HCT116 (cell line): Measurements from ENCODE around the gene ABCA3. TPM values are rescaled to one million over a fixed set of nuclear protein-coding genes. Genes with fewer than 3 reads are reported as not detected.

Source experiments
- ATAC-seq: fragments of 200-7000 bp; cut with Tn5 transposase; 2 replicates; pipeline ENCODE4 v1.9.1; 2020; ENCODE audit warnings: mild to moderate bottlenecking, moderate library complexity
- BruUV-seq: library from RNA; stranded (reverse); fragments of 400-500 nt; replicated peaks from 2 replicates; lab custom pipeline; 2021; lab: Mats Ljungman, UMichigan
- CTCF ChIA-PET: fragments of 300-600 bp; sonication (Branson Sonifier 250); formaldehyde crosslinking; loops from one replicate; lab custom pipeline; 2021; ENCODE audit warnings: antibody characterized with exemption; lab: Charles Lee
- POLR2A ChIA-PET: fragments of 300-600, 350-600 bp; sonication (Branson Sonifier 250); formaldehyde crosslinking; loops from one replicate; lab custom pipeline; 2021; ENCODE audit warnings: antibody characterized with exemption; lab: Charles Lee
- RAD21 ChIA-PET, 2 experiments: fragments of 300-600 bp; sonication (Branson Sonifier 250); formaldehyde crosslinking; loops; one replicate each; lab custom pipeline; 2023; ENCODE audit warnings: low total read pairs in 2 of 2; ENCODE audit not compliant: uncharacterized antibody in 2 of 2, unreplicated experiment in 2 of 2, low non-redundant PET in 1 of 2; lab: Charles Lee
- DNase-seq: peaks from one replicate; pipeline ENCODE4 v3.0.0-alpha.2; 2010; ENCODE audit warnings: low read depth, low spot score
- H2AFZ ChIP-seq: fragments of 200-600 bp; shearing (Covaris generic), sonication (generic); 2 replicates; pipeline ENCODE4 v1.6.1; 2017; ENCODE audit warnings: low read depth, mixed run types, mixed read lengths, antibody characterized with exemption, low read length; ENCODE audit not compliant: poor library complexity, severe bottlenecking
- H3K27ac ChIP-seq: 2 replicates; pipeline ENCODE4 v1.5.1; 2012; ENCODE audit warnings: low read depth, low read length
- H3K27me3 ChIP-seq: fragments of 200-600 bp; sonication (generic); 2 replicates; pipeline ENCODE4 v1.6.1; 2016; ENCODE audit warnings: mixed run types, low read length, mixed read lengths; ENCODE audit not compliant: insufficient read depth
- H3K36me3 ChIP-seq, 2 experiments: fragments of 200-500 bp in 1 of 2; fragments of 200-600 bp in 1 of 2; sonication (Bioruptor generic) in 1 of 2; sonication (generic) in 1 of 2; 2 replicates each; pipeline versions ENCODE4 v1.5.1 to v1.6.1; 2014 to 2016; ENCODE audit warnings: low read length in 2 of 2, inconsistent platforms in 1 of 2, mixed read lengths in 1 of 2, mixed run types in 1 of 2; ENCODE audit not compliant: insufficient read depth in 2 of 2, control insufficient read depth in 1 of 2
- H3K4me1 ChIP-seq, 2 experiments: fragments of 200-600 bp in 1 of 2; sonication (generic) in 1 of 2; 2 replicates each; pipeline versions ENCODE4 v1.5.1 to v1.6.1; 2012 to 2017; ENCODE audit warnings: low read length in 2 of 2, inconsistent platforms in 1 of 2, mild to moderate bottlenecking in 1 of 2, mixed read lengths in 1 of 2, mixed run types in 1 of 2, moderate library complexity in 1 of 2; ENCODE audit not compliant: insufficient read depth in 2 of 2, control insufficient read depth in 1 of 2
- H3K4me2 ChIP-seq: fragments of 200-600 bp; sonication (generic); 2 replicates; pipeline ENCODE4 v1.6.1; 2017; ENCODE audit warnings: mixed run types, low read length, mixed read lengths
- H3K4me3 ChIP-seq, 2 experiments: fragments of 200-600 bp in 1 of 2; sonication (generic) in 1 of 2; replicated peaks in 1 of 2; 2 replicates each; pipeline ENCODE4 v1.5.1; 2011 to 2016; ENCODE audit warnings: low read length in 2 of 2, control low read depth in 1 of 2, low read depth in 1 of 2, mild to moderate bottlenecking in 1 of 2, mixed read lengths in 1 of 2, mixed run types in 1 of 2
- H3K79me2 ChIP-seq: fragments of 200-600 bp; sonication (generic); 2 replicates; pipeline ENCODE4 v1.6.1; 2017; ENCODE audit warnings: mild to moderate bottlenecking, mixed run types, low read length, moderate library complexity, mixed read lengths; ENCODE audit not compliant: insufficient read depth
- H3K9ac ChIP-seq: fragments of 200-600 bp; sonication (generic); 2 replicates; pipeline ENCODE4 v1.6.1; 2016; ENCODE audit warnings: low read length, mixed read lengths
- H3K9me2 ChIP-seq: fragments of 200-600 bp; sonication (generic), shearing (Covaris generic); 2 replicates; pipeline ENCODE4 v1.6.1; 2017; ENCODE audit warnings: mixed run types, mild to moderate bottlenecking, moderate library complexity; ENCODE audit not compliant: insufficient read depth
- H3K9me3 ChIP-seq, 2 experiments: fragments of 200-500 bp in 1 of 2; fragments of 200-600 bp in 1 of 2; sonication (Bioruptor generic) in 1 of 2; sonication (generic) in 1 of 2; 2 replicates each; pipeline ENCODE4 v1.6.1; 2014 to 2017; ENCODE audit warnings: low read length in 2 of 2, mixed read lengths in 2 of 2, inconsistent platforms in 1 of 2, low read depth in 1 of 2, mild to moderate bottlenecking in 1 of 2, mixed run types in 1 of 2, moderate library complexity in 1 of 2; ENCODE audit not compliant: control insufficient read depth in 1 of 2, insufficient read depth in 1 of 2
- H4K20me1 ChIP-seq: fragments of 200-600 bp; sonication (generic), shearing (Covaris generic); 2 replicates; pipeline ENCODE4 v1.6.1; 2017; ENCODE audit warnings: mixed run types, mild to moderate bottlenecking, moderate library complexity; ENCODE audit not compliant: insufficient read depth
- CBX3 ChIP-seq: IDR thresholded peaks from 2 replicates; pipeline ENCODE4 v1.6.1; 2012; ENCODE audit warnings: low read depth
- EZH2 ChIP-seq: fragments of 200-600 bp; sonication (generic); IDR thresholded peaks from 2 replicates; pipeline ENCODE4 v1.6.1; 2017; ENCODE audit warnings: antibody characterized with exemption, mixed run types
- FOSL1 ChIP-seq: IDR thresholded peaks from 2 replicates; pipeline ENCODE4 v1.6.1; 2012; ENCODE audit warnings: low read depth
- POLR2AphosphoS5 ChIP-seq: IDR thresholded peaks from 2 replicates; pipeline ENCODE4 v1.6.1; 2011; ENCODE audit warnings: mild to moderate bottlenecking, low read depth, low read length, moderate library complexity
- SIN3A ChIP-seq: IDR thresholded peaks from 2 replicates; pipeline ENCODE4 v1.6.1; 2012; ENCODE audit warnings: low read depth
- ZNF274 ChIP-seq: fragments of 200-500 bp; sonication (Bioruptor generic); IDR thresholded peaks from 2 replicates; pipeline ENCODE4 v1.6.1; 2014; ENCODE audit warnings: mild to moderate bottlenecking, low read depth, low read length, inconsistent platforms
- intact Hi-C: fragments of 100-400 bp; cut with micrococcal nuclease; formaldehyde crosslinking; loops from 2 replicates; pipeline ENCODE4 v1.10.0; 2022
- total RNA-seq: library from RNA; stranded (reverse); gene quantifications from one replicate; pipeline ENCODE4 v1.2.1, GENCODE V29; 2021; ENCODE audit not compliant: unreplicated experiment
- TF ChIP-seq, protein P1 (sequence below): IDR thresholded peaks from 2 replicates; pipeline ENCODE4 v1.6.1; 2012
- TF ChIP-seq, protein P2 (sequence below), 3 experiments: fragments of 200-600 bp in 1 of 3; sonication (generic) in 1 of 3; IDR thresholded peaks in 2 of 3; conservative IDR thresholded peaks in 1 of 3; 2 replicates each; pipeline ENCODE4 v1.5.1; 2012 to 2017; ENCODE audit warnings: low read depth in 2 of 3, low read length in 2 of 3, antibody characterized with exemption in 1 of 3, borderline replicate concordance in 1 of 3, control low read depth in 1 of 3, mild to moderate bottlenecking in 1 of 3, mixed read lengths in 1 of 3, mixed run types in 1 of 3, moderate library complexity in 1 of 3; ENCODE audit not compliant: insufficient read depth in 1 of 3

Gene ABCA3
- total RNA-seq, 1 experiment from 2014 or later: 5.4 TPM

DNA sequence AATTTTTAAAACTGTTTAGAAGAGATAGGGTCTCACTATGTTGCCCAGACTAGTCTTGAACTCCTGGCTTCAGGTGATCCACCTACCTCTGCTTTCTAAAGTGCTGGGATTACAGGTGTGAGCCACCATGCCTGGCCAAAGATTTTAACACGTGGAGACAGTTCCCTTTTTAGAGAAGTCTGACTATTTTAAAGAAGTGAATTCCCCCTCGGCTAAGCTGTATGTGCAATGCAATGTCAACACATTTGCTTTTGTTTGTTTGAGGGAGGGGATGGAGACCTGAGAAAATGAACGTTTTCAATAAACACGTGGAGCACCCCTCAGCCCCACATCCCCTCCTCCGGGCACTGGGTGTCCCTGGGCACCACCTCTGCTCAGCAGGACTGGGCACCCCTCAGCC lies 58.3 kb downstream of the ABCA3 start:
- TF ChIP-seq ZNF274 (no peak), POLR2AphosphoS5 (no peak), FOSL1 (no peak), EZH2 (no peak), CBX3 (no peak), SIN3A (no peak)
- TF ChIP-seq, protein P1, sequence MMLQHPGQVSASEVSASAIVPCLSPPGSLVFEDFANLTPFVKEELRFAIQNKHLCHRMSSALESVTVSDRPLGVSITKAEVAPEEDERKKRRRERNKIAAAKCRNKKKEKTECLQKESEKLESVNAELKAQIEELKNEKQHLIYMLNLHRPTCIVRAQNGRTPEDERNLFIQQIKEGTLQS: no peak
- TF ChIP-seq, protein P2, sequence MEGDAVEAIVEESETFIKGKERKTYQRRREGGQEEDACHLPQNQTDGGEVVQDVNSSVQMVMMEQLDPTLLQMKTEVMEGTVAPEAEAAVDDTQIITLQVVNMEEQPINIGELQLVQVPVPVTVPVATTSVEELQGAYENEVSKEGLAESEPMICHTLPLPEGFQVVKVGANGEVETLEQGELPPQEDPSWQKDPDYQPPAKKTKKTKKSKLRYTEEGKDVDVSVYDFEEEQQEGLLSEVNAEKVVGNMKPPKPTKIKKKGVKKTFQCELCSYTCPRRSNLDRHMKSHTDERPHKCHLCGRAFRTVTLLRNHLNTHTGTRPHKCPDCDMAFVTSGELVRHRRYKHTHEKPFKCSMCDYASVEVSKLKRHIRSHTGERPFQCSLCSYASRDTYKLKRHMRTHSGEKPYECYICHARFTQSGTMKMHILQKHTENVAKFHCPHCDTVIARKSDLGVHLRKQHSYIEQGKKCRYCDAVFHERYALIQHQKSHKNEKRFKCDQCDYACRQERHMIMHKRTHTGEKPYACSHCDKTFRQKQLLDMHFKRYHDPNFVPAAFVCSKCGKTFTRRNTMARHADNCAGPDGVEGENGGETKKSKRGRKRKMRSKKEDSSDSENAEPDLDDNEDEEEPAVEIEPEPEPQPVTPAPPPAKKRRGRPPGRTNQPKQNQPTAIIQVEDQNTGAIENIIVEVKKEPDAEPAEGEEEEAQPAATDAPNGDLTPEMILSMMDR (IDR thresholded peaks at IDR 0.05 in 2 of 3, conservative IDR thresholded peaks at IDR 0.05 in 1 of 3; ENCODE audit: borderline replicate concordance in 1 of 3, insufficient read depth in 1 of 3, low read depth in 2 of 3, low read length in 2 of 3): no peak
- H3K27ac ChIP-seq: no peak overlapping the region
- RAD21 ChIA-PET: no interaction called here
- DNase-seq (no peak), ATAC-seq (no peak)
- no peaks in the 10 kb centered on the region for H3K9me2 ChIP-seq
- no peaks in the 10 kb centered on the region for H3K4me1 ChIP-seq
- H2AFZ ChIP-seq: no peak overlapping the region
- no peak overlapping the region for H3K4me3 ChIP-seq
- no peak overlapping the region for H3K4me2 ChIP-seq
- H3K27me3 ChIP-seq: no peaks in the 10 kb centered on the region
- POLR2A ChIA-PET: no interaction called here
- no TSS peak for BruUV-seq
- intact Hi-C loops: no loop called here
- H3K36me3 ChIP-seq: no peaks in the 10 kb centered on the region
- no peaks in the 10 kb centered on the region for H4K20me1 ChIP-seq
- no peaks in the 10 kb centered on the region for H3K9me3 ChIP-seq
- CTCF ChIA-PET: no interaction called here
- H3K79me2 ChIP-seq: no peaks in the 10 kb centered on the region
- no peak overlapping the region for H3K9ac ChIP-seq
